Measurements from ENCODE around the gene SIGLEC6.

Gene SIGLEC6

GRCh38 chr19:51511353-51511752, 20.1 kb downstream of the SIGLEC6 start:
- H3K4me3 ChIP-seq (ENCODE audit: low read depth, low read length), result no peak overlapping the region
- peak; percentile 51; the same call in 1 of the 2 replicates for TF ChIP-seq CTCF (IDR thresholded peaks at IDR 0.05; ENCODE audit: borderline replicate concordance, insufficient read depth, low read depth, low read length)

GRCh38 chr19:51509823-51510660, 21.4 kb downstream of the SIGLEC6 start:
- no peak overlapping the region for H3K4me3 ChIP-seq (ENCODE audit: low read depth, low read length)
- TF ChIP-seq CTCF (IDR thresholded peaks at IDR 0.05; ENCODE audit: borderline replicate concordance, insufficient read depth, low read depth, low read length), result no peak

GRCh38 chr19:51508059-51508733, 23.3 kb downstream of the SIGLEC6 start:
- TF ChIP-seq CTCF (IDR thresholded peaks at IDR 0.05; ENCODE audit: borderline replicate concordance, insufficient read depth, low read depth, low read length), result no peak
- no peak overlapping the region for H3K4me3 ChIP-seq (ENCODE audit: low read depth, low read length)

- no peak for TF ChIP-seq CTCF (IDR thresholded peaks at IDR 0.05; ENCODE audit: borderline replicate concordance, insufficient read depth, low read depth, low read length)
- no peak overlapping the region for H3K4me3 ChIP-seq (ENCODE audit: low read depth, low read length)
Observed at GRCh38 chr19:51507640-51508058, 23.8 kb downstream of the SIGLEC6 start.

GRCh38 chr19:51507192-51507591, 24.3 kb downstream of the SIGLEC6 start:
- TF ChIP-seq CTCF (IDR thresholded peaks at IDR 0.05; ENCODE audit: borderline replicate concordance, insufficient read depth, low read depth, low read length), result no peak
- no peak overlapping the region for H3K4me3 ChIP-seq (ENCODE audit: low read depth, low read length)

GRCh38 chr19:51505904-51506303, 25.6 kb downstream of the SIGLEC6 start:
- H3K4me3 ChIP-seq (ENCODE audit: low read depth, low read length), result no peak overlapping the region
- TF ChIP-seq CTCF (IDR thresholded peaks at IDR 0.05; ENCODE audit: borderline replicate concordance, insufficient read depth, low read depth, low read length), result no peak

Measured in GM12875 (cell line).